PC-3 (cell line): ENCODE results near the gene C3orf33.

Experiments
- CTCF ChIP-seq: fragments of 300-600 bp; sonication (generic); conservative IDR thresholded peaks from 2 replicates; pipeline ENCODE4 v1.5.1; 2017; ENCODE audit warnings: antibody characterized with exemption, low read depth, mild to moderate bottlenecking, low read length
- EZH2 ChIP-seq: fragments of 300-600 bp; sonication (generic); IDR thresholded peaks from one replicate; pipeline ENCODE4 v1.6.1; 2017; ENCODE audit warnings: antibody characterized with exemption, mild to moderate bottlenecking, low read length; ENCODE audit not compliant: unreplicated experiment
- EZH2phosphoT487 ChIP-seq: fragments of 300-600 bp; sonication (generic); IDR thresholded peaks from 2 replicates; pipeline ENCODE4 v1.6.1; 2018; ENCODE audit warnings: mild to moderate bottlenecking, antibody characterized with exemption, low read length, borderline replicate concordance

- TF ChIP-seq CTCF (no peak), EZH2phosphoT487 (no peak), EZH2 (no peak)
Measured at GRCh38 chr3:155815030-155815545, 9.0 kb upstream of the C3orf33 start.
